ENCODE measurements around the gene AURKB. TPM values are rescaled to one million over a fixed set of nuclear protein-coding genes. Genes with fewer than 3 reads are reported as not detected.

Gene AURKB
- total and polyA plus RNA-seq, 2 of the 13 experiments (the other 11 are each of a cell fraction or from before 2014, with no cell fraction given), result 29.5 to 75.3 TPM

- peak; percentile 33; the same call in 1 of the 2 replicates for TF ChIP-seq ZNF350 (CRISPR knock-in tag; IDR thresholded peaks at IDR 0.05; ENCODE audit: borderline replicate concordance, low read depth)
- TF ChIP-seq SMAD3 (CRISPR knock-in tag; IDR thresholded peaks at IDR 0.05), result peak; percentile 85; the same call in 1 of the 2 replicates
- no peak for TF ChIP-seq MBD4 (IDR thresholded peaks at IDR 0.05; ENCODE audit: borderline replicate concordance, low read length)
- TF ChIP-seq, protein P1, sequence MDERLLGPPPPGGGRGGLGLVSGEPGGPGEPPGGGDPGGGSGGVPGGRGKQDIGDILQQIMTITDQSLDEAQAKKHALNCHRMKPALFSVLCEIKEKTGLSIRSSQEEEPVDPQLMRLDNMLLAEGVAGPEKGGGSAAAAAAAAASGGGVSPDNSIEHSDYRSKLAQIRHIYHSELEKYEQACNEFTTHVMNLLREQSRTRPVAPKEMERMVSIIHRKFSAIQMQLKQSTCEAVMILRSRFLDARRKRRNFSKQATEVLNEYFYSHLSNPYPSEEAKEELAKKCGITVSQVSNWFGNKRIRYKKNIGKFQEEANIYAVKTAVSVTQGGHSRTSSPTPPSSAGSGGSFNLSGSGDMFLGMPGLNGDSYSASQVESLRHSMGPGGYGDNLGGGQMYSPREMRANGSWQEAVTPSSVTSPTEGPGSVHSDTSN (CRISPR knock-in tag; IDR thresholded peaks at IDR 0.05), result peak; percentile 54
- peak; percentile 72 for TF ChIP-seq NFYB (CRISPR knock-in tag; IDR thresholded peaks at IDR 0.05)
- TF ChIP-seq ZNF772 (CRISPR knock-in tag; IDR thresholded peaks at IDR 0.05), result 0 out of 2 replicates have a peak, but pooled peaks have one; percentile 34
- no peak for TF ChIP-seq ZNF891 (CRISPR knock-in tag; IDR thresholded peaks at IDR 0.05)
- TF ChIP-seq SOX6 (IDR thresholded peaks at IDR 0.05), result no peak
- peak; percentile 85 for TF ChIP-seq SOX6 (CRISPR knock-in tag; IDR thresholded peaks at IDR 0.05)
- TF ChIP-seq BCL6 (CRISPR knock-in tag; IDR thresholded peaks at IDR 0.05), result peak; percentile 77
- TF ChIP-seq, protein P2, sequence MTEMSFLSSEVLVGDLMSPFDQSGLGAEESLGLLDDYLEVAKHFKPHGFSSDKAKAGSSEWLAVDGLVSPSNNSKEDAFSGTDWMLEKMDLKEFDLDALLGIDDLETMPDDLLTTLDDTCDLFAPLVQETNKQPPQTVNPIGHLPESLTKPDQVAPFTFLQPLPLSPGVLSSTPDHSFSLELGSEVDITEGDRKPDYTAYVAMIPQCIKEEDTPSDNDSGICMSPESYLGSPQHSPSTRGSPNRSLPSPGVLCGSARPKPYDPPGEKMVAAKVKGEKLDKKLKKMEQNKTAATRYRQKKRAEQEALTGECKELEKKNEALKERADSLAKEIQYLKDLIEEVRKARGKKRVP (CRISPR knock-in tag; IDR thresholded peaks at IDR 0.05), result peak in 1 of 2 experiments; percentile 59; a peak in 1 of 4 replicates
- TF ChIP-seq, protein P3, sequence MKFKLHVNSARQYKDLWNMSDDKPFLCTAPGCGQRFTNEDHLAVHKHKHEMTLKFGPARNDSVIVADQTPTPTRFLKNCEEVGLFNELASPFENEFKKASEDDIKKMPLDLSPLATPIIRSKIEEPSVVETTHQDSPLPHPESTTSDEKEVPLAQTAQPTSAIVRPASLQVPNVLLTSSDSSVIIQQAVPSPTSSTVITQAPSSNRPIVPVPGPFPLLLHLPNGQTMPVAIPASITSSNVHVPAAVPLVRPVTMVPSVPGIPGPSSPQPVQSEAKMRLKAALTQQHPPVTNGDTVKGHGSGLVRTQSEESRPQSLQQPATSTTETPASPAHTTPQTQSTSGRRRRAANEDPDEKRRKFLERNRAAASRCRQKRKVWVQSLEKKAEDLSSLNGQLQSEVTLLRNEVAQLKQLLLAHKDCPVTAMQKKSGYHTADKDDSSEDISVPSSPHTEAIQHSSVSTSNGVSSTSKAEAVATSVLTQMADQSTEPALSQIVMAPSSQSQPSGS (CRISPR knock-in tag; IDR thresholded peaks at IDR 0.05), result peak; percentile 40; the same call in 1 of the 2 replicates
- TF ChIP-seq CBFB (CRISPR knock-in tag; IDR thresholded peaks at IDR 0.05), result 0 out of 2 replicates have a peak, but pooled peaks have one; percentile 71
- TF ChIP-seq MEF2D (CRISPR knock-in tag; IDR thresholded peaks at IDR 0.05), result peak; percentile 20; the same call in 1 of the 2 replicates
- TF ChIP-seq MTA3 (CRISPR knock-in tag; IDR thresholded peaks at IDR 0.05), result no peak
- TF ChIP-seq GFI1 (CRISPR knock-in tag; IDR thresholded peaks at IDR 0.05; ENCODE audit: borderline replicate concordance), result peak; percentile 45; the same call in 1 of the 2 replicates
- TF ChIP-seq GATAD2A (CRISPR knock-in tag; IDR thresholded peaks at IDR 0.05), result peak; percentile 84
- TF ChIP-seq ZNF33B (CRISPR knock-in tag; IDR thresholded peaks at IDR 0.05), result no peak
- peak; percentile 95 for TF ChIP-seq ZNF362 (CRISPR knock-in tag; IDR thresholded peaks at IDR 0.05; ENCODE audit: borderline replicate concordance)
- peak; percentile 69; the same call in 1 of the 2 replicates for TF ChIP-seq SP5 (CRISPR knock-in tag; IDR thresholded peaks at IDR 0.05; ENCODE audit: borderline replicate concordance, low read depth)
- TF ChIP-seq NFYC (CRISPR knock-in tag; IDR thresholded peaks at IDR 0.05), result peak; percentile 63
- no peak for TF ChIP-seq SRSF1 (optimal IDR thresholded peaks at IDR 0.05; ENCODE audit: low read depth, low read length)
- no peak for TF ChIP-seq FUBP1 (CRISPR knock-in tag; IDR thresholded peaks at IDR 0.05; ENCODE audit: borderline replicate concordance)
- TF ChIP-seq GABPB1 (CRISPR knock-in tag; IDR thresholded peaks at IDR 0.05), result peak; percentile 31; the same call in 1 of the 2 replicates
Observed at GRCh38 chr17:8212312-8213180, 2.2 kb upstream of the AURKB start (continued).

All from HepG2 (cell line).